MM.1S (cell line): ENCODE results near the gene PLD1.

Experiments
- DNase-seq: peaks from one replicate; pipeline ENCODE4 v3.0.0-alpha.2; 2015
- H2AFZ ChIP-seq: fragments of 300-600 bp; sonication (generic); 2 replicates; pipeline ENCODE4 v1.6.0; 2016; ENCODE audit warnings: antibody characterized with exemption, low read length
- H3F3A ChIP-seq: fragments of 300-600 bp; sonication (generic); 2 replicates; pipeline ENCODE4 v1.6.1; 2016; ENCODE audit warnings: mild to moderate bottlenecking, antibody characterized with exemption, low read length, moderate library complexity, mixed read lengths; ENCODE audit not compliant: insufficient read depth
- H3K27ac ChIP-seq: fragments of 300-600 bp; sonication (generic); 2 replicates; pipeline ENCODE4 v1.5.1; 2016; ENCODE audit warnings: mild to moderate bottlenecking, low read length
- H3K27me3 ChIP-seq: fragments of 300-600 bp; sonication (generic); replicated peaks from 2 replicates; pipeline ENCODE4 v1.6.0; 2016; ENCODE audit warnings: low read length; ENCODE audit not compliant: insufficient read depth
- H3K36me3 ChIP-seq: fragments of 300-600 bp; sonication (generic); replicated peaks from 2 replicates; pipeline ENCODE4 v1.6.1; 2016; ENCODE audit warnings: mild to moderate bottlenecking, low read length, mixed read lengths; ENCODE audit not compliant: insufficient read depth
- H3K4me1 ChIP-seq: fragments of 300-600 bp; sonication (generic); 2 replicates; pipeline ENCODE4 v1.6.1; 2016; ENCODE audit warnings: low read length, mixed read lengths
- H3K4me2 ChIP-seq: fragments of 300-600 bp; sonication (generic); 2 replicates; pipeline ENCODE4 v1.6.0; 2016; ENCODE audit warnings: low read depth, low read length
- H3K4me3 ChIP-seq: fragments of 300-600 bp; sonication (generic); 2 replicates; pipeline ENCODE4 v1.5.1; 2016; ENCODE audit warnings: low read length, mixed read lengths
- H3K79me2 ChIP-seq: fragments of 300-600 bp; sonication (generic); 2 replicates; pipeline ENCODE4 v1.6.1; 2016; ENCODE audit warnings: mixed run types, low read length, mixed read lengths
- H3K9ac ChIP-seq: fragments of 300-600 bp; sonication (generic); 2 replicates; pipeline ENCODE4 v1.6.1; 2016; ENCODE audit warnings: low read length, mixed read lengths
- H3K9me2 ChIP-seq: fragments of 300-600 bp; sonication (generic); replicated peaks from 2 replicates; pipeline ENCODE4 v1.6.1; 2016; ENCODE audit warnings: mild to moderate bottlenecking, low read length, mixed read lengths; ENCODE audit not compliant: insufficient read depth
- H3K9me3 ChIP-seq: fragments of 300-600 bp; sonication (generic); replicated peaks from 2 replicates; pipeline ENCODE4 v1.6.1; 2016; ENCODE audit warnings: mild to moderate bottlenecking, low read length, mixed read lengths; ENCODE audit not compliant: insufficient read depth
- H4K20me1 ChIP-seq: fragments of 300-600 bp; sonication (generic); 2 replicates; pipeline ENCODE4 v1.6.1; 2016; ENCODE audit warnings: mild to moderate bottlenecking, low read length, moderate library complexity, mixed read lengths; ENCODE audit not compliant: insufficient read depth
- CTCF ChIP-seq: fragments of 300-600 bp; sonication (generic); IDR thresholded peaks from 2 replicates; pipeline ENCODE4 v1.5.1; 2016; ENCODE audit warnings: antibody characterized with exemption, low read length, mixed read lengths
- EZH2 ChIP-seq: fragments of 300-600 bp; sonication (generic); optimal IDR thresholded peaks from 2 replicates; pipeline ENCODE3; 2017; ENCODE audit warnings: low read depth, mild to moderate bottlenecking, antibody characterized with exemption, low read length, mixed read lengths
- EZH2phosphoT487 ChIP-seq: fragments of 300-600 bp; sonication (generic); IDR thresholded peaks from 2 replicates; pipeline ENCODE4 v1.6.1; 2018; ENCODE audit warnings: antibody characterized with exemption, low read length

PLD1 gene

GRCh38 chr3:171790574-171790897 is 19.7 kb downstream of the PLD1 start:
- no peaks in the 10 kb centered on the region for H3K79me2 ChIP-seq
- DNase-seq: no peak
- H2AFZ ChIP-seq: no peak overlapping the region
- no peak overlapping the region for H3K27ac ChIP-seq
- no peaks in the 10 kb centered on the region for H3F3A ChIP-seq
- H4K20me1 ChIP-seq: no peaks in the 10 kb centered on the region
- no peak overlapping the region for H3K9ac ChIP-seq
- no peak overlapping the region for H3K4me3 ChIP-seq
- no peaks in the 10 kb centered on the region for H3K9me2 ChIP-seq
- no peak overlapping the region for H3K4me2 ChIP-seq
- H3K4me1 ChIP-seq: no peaks in the 10 kb centered on the region
- no peaks in the 10 kb centered on the region for H3K9me3 ChIP-seq
- H3K27me3 ChIP-seq: no peaks in the 10 kb centered on the region
- H3K36me3 ChIP-seq: no peaks in the 10 kb centered on the region
- TF ChIP-seq EZH2 (no peak), EZH2phosphoT487 (no peak), CTCF (no peak)

DNA sequence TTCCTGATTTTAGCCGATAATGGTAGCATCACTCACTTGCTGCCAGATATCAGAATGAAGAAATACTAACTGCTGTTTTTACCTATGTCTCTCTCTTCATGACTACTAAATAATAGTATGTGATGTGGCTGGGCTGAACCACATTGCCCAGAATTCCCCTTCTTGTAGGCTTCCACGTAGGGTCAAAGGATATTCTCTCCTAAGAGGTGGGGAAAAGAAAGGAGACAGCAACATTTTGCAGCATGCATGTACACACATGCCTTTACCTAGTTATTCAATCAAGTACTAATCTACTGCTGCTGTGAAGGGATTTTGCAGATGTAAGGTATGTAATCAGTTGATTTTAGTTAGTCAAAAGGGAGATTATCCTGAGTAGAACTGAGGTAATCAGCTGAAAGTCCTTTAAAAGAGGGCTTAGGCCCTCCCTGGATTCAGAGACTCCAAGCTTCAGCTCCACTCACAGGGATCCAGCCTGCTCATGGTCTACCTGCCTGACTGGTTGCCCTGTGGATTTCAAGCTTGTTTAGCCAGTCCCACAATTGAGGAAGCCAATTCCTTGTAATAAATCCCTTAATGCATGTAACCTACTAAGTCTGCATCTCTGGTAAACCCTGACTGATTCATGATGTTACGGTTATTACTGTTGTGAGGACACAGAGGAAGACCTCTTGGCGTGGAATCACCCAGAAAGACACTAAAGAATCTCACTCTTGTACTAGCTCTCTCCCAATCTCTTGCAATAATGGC is 20.4 kb downstream of the PLD1 start:
- no peak overlapping the region for H3K9ac ChIP-seq
- no peak overlapping the region for H3K27ac ChIP-seq
- TF ChIP-seq EZH2 (no peak), EZH2phosphoT487 (no peak), CTCF (no peak)
- no peaks in the 10 kb centered on the region for H3F3A ChIP-seq
- H3K79me2 ChIP-seq: no peaks in the 10 kb centered on the region
- H3K4me3 ChIP-seq: no peak overlapping the region
- H4K20me1 ChIP-seq: no peaks in the 10 kb centered on the region
- no peaks in the 10 kb centered on the region for H3K9me3 ChIP-seq
- H3K9me2 ChIP-seq: no peaks in the 10 kb centered on the region
- no peak overlapping the region for H2AFZ ChIP-seq
- no peak overlapping the region for H3K4me2 ChIP-seq
- no peaks in the 10 kb centered on the region for H3K27me3 ChIP-seq
- no peaks in the 10 kb centered on the region for H3K36me3 ChIP-seq
- H3K4me1 ChIP-seq: no peaks in the 10 kb centered on the region
- no peak for DNase-seq

- Histone ChIP-seq H2AFZ (no peak overlapping the region), H3K27ac (no peak overlapping the region), H3K4me3 (no peak overlapping the region), H3K36me3 (no peaks in the 10 kb centered on the region), H3F3A (no peaks in the 10 kb centered on the region), H3K27me3 (no peaks in the 10 kb centered on the region), H4K20me1 (no peaks in the 10 kb centered on the region), H3K9me3 (no peaks in the 10 kb centered on the region), H3K9me2 (no peaks in the 10 kb centered on the region), H3K9ac (no peak overlapping the region), H3K4me2 (no peak overlapping the region), H3K4me1 (no peaks in the 10 kb centered on the region), H3K79me2 (no peaks in the 10 kb centered on the region)
- TF ChIP-seq EZH2phosphoT487 (no peak), EZH2 (no peak), CTCF (no peak; the same call in 1 of the 2 replicates)
- DNase-seq: no peak
Measured at GRCh38 chr3:171788546-171789351, 21.5 kb downstream of the PLD1 start.
